IPS-18a (cell line): ENCODE results near the gene WFDC12.
"Not testable (repeated sequence)": the region's sequence is repeated elsewhere in the genome, so short reads cannot be mapped to it uniquely, and the experiment has no call there.

Experiments
- H3K27ac ChIP-seq: one replicate; pipeline ENCODE4 v1.5.1; 2013; ENCODE audit warnings: low read length
- H3K27me3 ChIP-seq: one replicate; pipeline ENCODE4 v1.6.1; 2013; ENCODE audit warnings: mild to moderate bottlenecking, low read length; ENCODE audit not compliant: control insufficient read depth, insufficient read depth
- H3K36me3 ChIP-seq: one replicate; pipeline ENCODE4 v1.6.1; 2013; ENCODE audit warnings: low read depth, low read length; ENCODE audit not compliant: control insufficient read depth
- H3K4me1 ChIP-seq: one replicate; pipeline ENCODE4 v1.6.1; 2013; ENCODE audit warnings: low read depth, low read length; ENCODE audit not compliant: control insufficient read depth
- H3K4me3 ChIP-seq: one replicate; pipeline ENCODE4 v1.5.1; 2013; ENCODE audit warnings: low read length
- H3K9ac ChIP-seq: one replicate; pipeline ENCODE4 v1.6.1; 2013; ENCODE audit warnings: mild to moderate bottlenecking, low read length, moderate library complexity
- H3K9me3 ChIP-seq: one replicate; pipeline ENCODE4 v1.6.1; 2013; ENCODE audit warnings: low read depth, low read length; ENCODE audit not compliant: control insufficient read depth

The WFDC12 gene

GRCh38 chr20:45140836-45141235, 16.6 kb upstream of the WFDC12 start:
- H3K4me3 ChIP-seq: no peak overlapping the region
- H3K9me3 ChIP-seq: no peaks in the 10 kb centered on the region
- H3K36me3 ChIP-seq: no peaks in the 10 kb centered on the region
- no peak overlapping the region for H3K27ac ChIP-seq
- H3K27me3 ChIP-seq: no peaks in the 10 kb centered on the region
- no peaks in the 10 kb centered on the region for H3K4me1 ChIP-seq
- H3K9ac ChIP-seq: no peak overlapping the region

- H3K36me3 ChIP-seq, H3K27ac ChIP-seq, H3K4me1 ChIP-seq, H3K9ac ChIP-seq, H3K9me3 ChIP-seq, H3K4me3 ChIP-seq, H3K27me3 ChIP-seq: not testable (repeated sequence)
Observed at GRCh38 chr20:45139733-45140375, 15.6 kb upstream of the WFDC12 start.

GRCh38 chr20:45138561-45139300, 14.5 kb upstream of the WFDC12 start:
- H3K36me3 ChIP-seq: no peaks in the 10 kb centered on the region
- no peak overlapping the region for H3K9ac ChIP-seq
- no peak overlapping the region for H3K27ac ChIP-seq
- no peaks in the 10 kb centered on the region for H3K9me3 ChIP-seq
- H3K4me3 ChIP-seq: no peak overlapping the region
- H3K4me1 ChIP-seq: no peaks in the 10 kb centered on the region
- H3K27me3 ChIP-seq: no peaks in the 10 kb centered on the region

GRCh38 chr20:45136911-45137310, 12.6 kb upstream of the WFDC12 start:
- Histone ChIP-seq H3K27me3 (no peaks in the 10 kb centered on the region), H3K4me1 (no peaks in the 10 kb centered on the region)

GRCh38 chr20:45128099-45128498, 3.8 kb upstream of the WFDC12 start:
- no peak overlapping the region for H3K4me3 ChIP-seq
- no peaks in the 10 kb centered on the region for H3K36me3 ChIP-seq
- no peak overlapping the region for H3K9ac ChIP-seq
- no peaks in the 10 kb centered on the region for H3K27me3 ChIP-seq
- no peaks in the 10 kb centered on the region for H3K9me3 ChIP-seq
- H3K27ac ChIP-seq: no peak overlapping the region
- H3K4me1 ChIP-seq: no peaks in the 10 kb centered on the region

More at GRCh38 chr20:45136911-45137310, 12.6 kb upstream of the WFDC12 start:
- H3K27ac ChIP-seq: no peak overlapping the region
- no peaks in the 10 kb centered on the region for H3K9me3 ChIP-seq
- H3K36me3 ChIP-seq: no peaks in the 10 kb centered on the region
- no peak overlapping the region for H3K9ac ChIP-seq
- H3K4me3 ChIP-seq: no peak overlapping the region

GRCh38 chr20:45121388-45121787, 2.9 kb downstream of the WFDC12 start:
- H3K4me3 ChIP-seq: no peak overlapping the region
- no peaks in the 10 kb centered on the region for H3K4me1 ChIP-seq
- no peaks in the 10 kb centered on the region for H3K36me3 ChIP-seq
- no peak overlapping the region for H3K27ac ChIP-seq
- H3K27me3 ChIP-seq: no peaks in the 10 kb centered on the region
- H3K9me3 ChIP-seq: no peaks in the 10 kb centered on the region
- H3K9ac ChIP-seq: no peak overlapping the region

GRCh38 chr20:45119556-45120266, 4.6 kb downstream of the WFDC12 start:
- Histone ChIP-seq H3K4me1 (no peaks in the 10 kb centered on the region), H3K9me3 (no peaks in the 10 kb centered on the region), H3K36me3 (no peaks in the 10 kb centered on the region), H3K9ac (no peak overlapping the region), H3K27ac (no peak overlapping the region), H3K27me3 (no peaks in the 10 kb centered on the region), H3K4me3 (no peak overlapping the region)

GRCh38 chr20:45118028-45118427, 6.2 kb downstream of the WFDC12 start:
- no peaks in the 10 kb centered on the region for H3K4me1 ChIP-seq
- no peaks in the 10 kb centered on the region for H3K36me3 ChIP-seq
- no peak overlapping the region for H3K4me3 ChIP-seq
- H3K27ac ChIP-seq: no peak overlapping the region
- H3K9ac ChIP-seq: no peak overlapping the region
- H3K27me3 ChIP-seq: no peaks in the 10 kb centered on the region
- no peaks in the 10 kb centered on the region for H3K9me3 ChIP-seq

GRCh38 chr20:45117581-45117980, 6.7 kb downstream of the WFDC12 start:
- H3K9me3 ChIP-seq: no peaks in the 10 kb centered on the region
- H3K4me1 ChIP-seq: no peaks in the 10 kb centered on the region
- no peak overlapping the region for H3K9ac ChIP-seq
- H3K27me3 ChIP-seq: no peaks in the 10 kb centered on the region
- no peak overlapping the region for H3K27ac ChIP-seq
- H3K4me3 ChIP-seq: no peak overlapping the region
- H3K36me3 ChIP-seq: no peaks in the 10 kb centered on the region

GRCh38 chr20:45115829-45116228, 8.4 kb downstream of the WFDC12 start:
- H3K4me1 ChIP-seq: no peaks in the 10 kb centered on the region
- H3K36me3 ChIP-seq: no peaks in the 10 kb centered on the region
- no peaks in the 10 kb centered on the region for H3K9me3 ChIP-seq
- H3K9ac ChIP-seq: no peak overlapping the region
- no peak overlapping the region for H3K4me3 ChIP-seq
- H3K27ac ChIP-seq: no peak overlapping the region
- H3K27me3 ChIP-seq: no peaks in the 10 kb centered on the region

GRCh38 chr20:45115386-45115774, 8.9 kb downstream of the WFDC12 start:
- Histone ChIP-seq H3K9me3 (no peaks in the 10 kb centered on the region), H3K27ac (no peak overlapping the region), H3K9ac (no peak overlapping the region), H3K36me3 (no peaks in the 10 kb centered on the region), H3K4me1 (no peaks in the 10 kb centered on the region), H3K4me3 (no peak overlapping the region), H3K27me3 (no peaks in the 10 kb centered on the region)
